ENCODE measurements around the gene PTPA.
A peak's percentile ranks its signal among the peaks of the same experiment; 100 is the strongest.

PTPA gene

GRCh38 chr9:129080601-129081387 is 30.4 kb upstream of the PTPA start, which contains the start of gene DOLPP1 (continued):
- no peak for TF ChIP-seq ZBTB44 (tag by site-specific recombination; IDR thresholded peaks at IDR 0.05)
- TF ChIP-seq ZBTB26 (tag by site-specific recombination; optimal IDR thresholded peaks at IDR 0.05): peak; percentile 91
- no peak for TF ChIP-seq ZNF544 (tag by site-specific recombination; IDR thresholded peaks at IDR 0.05)
- no peak for TF ChIP-seq GFI1B (tag by site-specific recombination; IDR thresholded peaks at IDR 0.05)
- TF ChIP-seq ZNF280C (tag by site-specific recombination; IDR thresholded peaks at IDR 0.05): no peak
- no peak for TF ChIP-seq CTCF (tag by site-specific recombination; IDR thresholded peaks at IDR 0.05)
- peak; percentile 69 for TF ChIP-seq PATZ1 (tag by site-specific recombination; IDR thresholded peaks at IDR 0.05)
- peak; percentile 71; the same call in 1 of the 2 replicates for TF ChIP-seq ZNF561 (tag by site-specific recombination; IDR thresholded peaks at IDR 0.05; ENCODE audit: borderline replicate concordance)
- 0 out of 2 replicates have a peak, but pooled peaks have one; percentile 13 for TF ChIP-seq ZNF518A (tag by site-specific recombination; conservative IDR thresholded peaks at IDR 0.05; ENCODE audit: low read depth)
- no peak for TF ChIP-seq HOXA7 (CRISPR knock-in tag; IDR thresholded peaks at IDR 0.05; ENCODE audit: borderline replicate concordance)
- peak; percentile 36; the same call in 1 of the 2 replicates for TF ChIP-seq SP7 (tag by site-specific recombination; IDR thresholded peaks at IDR 0.05)
- TF ChIP-seq ZNF184 (tag by site-specific recombination; IDR thresholded peaks at IDR 0.05): no peak
- TF ChIP-seq ZNF433 (tag by site-specific recombination; IDR thresholded peaks at IDR 0.05; ENCODE audit: low read depth): no peak
- peak; percentile 96 for TF ChIP-seq ZEB2 (tag by site-specific recombination; IDR thresholded peaks at IDR 0.05)
- TF ChIP-seq ZNF843 (tag by site-specific recombination; IDR thresholded peaks at IDR 0.05): no peak
- no peak for TF ChIP-seq ZNF529 (tag by site-specific recombination; IDR thresholded peaks at IDR 0.05; ENCODE audit: insufficient replicate concordance)
- TF ChIP-seq SP2 (tag by site-specific recombination; IDR thresholded peaks at IDR 0.05): peak; percentile 100
- TF ChIP-seq ZNF416 (tag by site-specific recombination; IDR thresholded peaks at IDR 0.05): no peak
- no peak for TF ChIP-seq ZBTB6 (tag by site-specific recombination; IDR thresholded peaks at IDR 0.05)
- TF ChIP-seq GLI2 (tag by site-specific recombination; IDR thresholded peaks at IDR 0.05; ENCODE audit: borderline replicate concordance, low read depth): no peak

Measured in HEK293 (cell line).